Retina (tissue), 1 donor: ENCODE measurements around the gene EFHC1.
"Not testable (repeated sequence)": the region's sequence is repeated elsewhere in the genome, so short reads cannot be mapped to it uniquely, and the experiment has no call there.

Experiments
- DNase-seq: peaks from one replicate; pipeline ENCODE4 v3.0.0-alpha.2; 2016

Gene EFHC1

DNA sequence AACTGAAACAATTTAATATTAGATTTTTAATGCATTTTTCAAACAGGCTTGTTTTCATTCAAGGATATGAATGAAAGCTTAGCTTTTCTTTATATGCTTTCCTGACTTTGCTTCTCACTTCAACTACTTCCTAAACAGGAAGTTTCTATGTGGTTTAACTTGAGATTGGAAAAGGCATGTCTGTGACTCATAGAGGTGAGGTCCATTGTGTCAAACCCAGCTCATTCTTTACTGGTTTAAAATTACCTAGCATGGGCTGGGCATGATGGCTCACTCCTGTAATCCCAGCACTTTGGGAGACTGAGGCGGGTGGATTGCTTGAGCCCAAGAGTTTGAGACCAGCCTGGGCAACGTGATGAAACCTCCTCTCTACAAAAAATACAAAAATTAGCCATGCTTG is 34.4 kb downstream of the EFHC1 start:
- DNase-seq = no peak

DNA sequence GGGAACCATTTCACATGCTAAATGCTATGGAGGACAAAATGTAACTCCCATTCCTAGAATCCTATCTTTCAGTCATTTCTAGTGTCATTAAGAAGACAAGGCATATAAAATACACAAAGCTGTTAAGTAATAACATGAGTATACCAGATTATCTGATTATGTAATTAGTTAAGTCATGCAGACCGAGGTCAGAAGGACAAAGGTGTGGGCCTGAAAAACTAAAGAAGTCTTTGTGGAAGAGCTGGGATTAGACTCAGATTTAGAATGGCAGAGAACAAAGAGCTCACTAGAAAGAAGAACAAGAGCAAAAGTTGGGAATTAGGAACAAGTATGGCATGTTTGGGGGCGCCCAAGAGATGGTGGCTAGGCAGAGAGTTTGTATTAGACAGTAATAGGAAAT is 37.0 kb downstream of the EFHC1 start:
- no peak for DNase-seq

DNA sequence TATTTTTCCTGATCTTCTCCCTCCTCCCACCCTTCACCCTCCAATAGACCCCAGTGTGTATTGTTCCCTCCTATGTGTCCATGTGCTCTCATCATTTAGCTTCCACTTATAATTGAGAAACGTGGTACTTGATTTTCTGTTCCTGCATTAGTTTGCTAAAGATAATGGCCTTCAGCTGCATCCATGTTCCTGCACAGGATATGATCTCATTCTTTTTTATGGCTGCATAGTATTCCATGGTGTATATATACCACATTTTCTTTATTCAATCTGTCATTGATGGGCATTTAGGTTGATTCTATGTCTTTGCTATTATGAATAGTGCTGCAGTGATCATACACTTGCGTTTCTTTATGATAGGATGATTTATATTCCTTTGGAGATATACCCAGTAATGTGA is 41.1 kb downstream of the EFHC1 start:
- DNase-seq = not testable (repeated sequence)

DNA sequence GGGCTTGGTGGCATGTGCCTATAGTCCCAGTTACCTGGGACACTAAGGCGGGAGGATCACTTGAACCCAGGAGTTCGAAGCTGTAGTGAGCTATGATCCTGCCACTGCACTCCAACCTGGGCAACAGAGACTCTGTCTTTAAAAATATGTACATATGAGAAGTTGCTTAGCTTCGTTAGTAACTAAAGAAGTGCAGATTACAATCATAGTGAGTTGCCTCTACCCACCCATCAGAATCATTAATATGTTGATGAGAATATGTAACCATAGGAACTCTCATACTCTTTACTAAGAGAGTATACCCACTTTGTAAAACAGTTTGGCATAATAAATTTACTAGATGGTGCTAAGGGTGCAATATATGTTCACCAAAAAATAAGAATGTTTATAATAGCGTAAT is 54.0 kb downstream of the EFHC1 start:
- no peak for DNase-seq

DNA sequence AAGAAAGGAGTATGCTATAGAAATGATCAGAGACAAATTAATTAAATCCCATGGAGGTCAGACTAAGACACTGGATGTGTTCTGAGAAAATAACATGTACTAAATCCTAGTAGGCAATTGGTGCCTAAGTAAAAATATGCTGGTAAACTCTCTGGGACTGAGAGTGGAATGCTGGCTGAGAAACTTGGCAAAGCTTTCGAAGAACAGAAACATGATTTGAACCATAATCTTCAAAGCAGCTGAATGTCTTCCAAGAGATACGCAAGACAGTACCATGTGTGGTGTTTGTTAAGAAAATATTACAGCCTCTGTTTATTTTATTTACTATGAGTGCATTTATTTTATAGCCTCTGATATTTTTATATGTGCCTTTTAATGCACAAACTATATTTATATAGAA is 55.2 kb downstream of the EFHC1 start:
- DNase-seq = no peak

DNA sequence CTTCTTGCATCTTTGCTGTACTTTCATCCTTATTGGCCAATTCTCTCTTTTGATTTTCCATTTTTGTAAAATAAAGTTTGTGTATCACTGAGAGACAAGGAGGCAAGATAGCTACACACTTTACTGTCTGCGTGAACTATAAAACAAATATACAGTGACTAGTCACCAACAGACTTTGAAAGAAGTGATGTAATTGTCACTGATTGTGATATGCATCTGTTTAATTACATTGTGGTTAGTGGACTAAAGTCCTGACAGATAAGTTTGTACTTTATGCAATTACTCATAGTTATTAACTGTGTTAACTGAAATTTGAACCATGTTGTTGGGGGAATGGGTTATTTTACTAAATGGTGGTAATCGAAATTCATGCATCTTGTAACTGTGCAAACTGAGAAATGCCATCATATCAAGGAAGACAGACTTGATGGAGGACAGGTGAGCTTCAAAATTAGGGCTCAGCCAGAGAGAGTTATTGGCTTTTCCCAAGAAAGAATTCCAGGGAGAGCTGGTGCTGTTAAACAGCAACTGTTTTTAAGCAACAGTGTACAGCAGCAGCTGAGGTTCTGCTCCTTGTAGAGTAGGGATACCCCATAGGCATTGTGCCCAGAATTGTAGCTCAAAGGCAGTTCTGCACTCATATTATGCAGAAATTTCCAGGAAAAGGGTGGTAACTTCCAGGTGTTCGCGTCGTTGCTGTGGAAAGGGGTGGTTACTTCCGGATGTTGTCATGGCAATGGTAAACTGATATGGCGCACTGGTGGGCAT is 62.9 kb downstream of the EFHC1 start:
- no peak for DNase-seq

DNA sequence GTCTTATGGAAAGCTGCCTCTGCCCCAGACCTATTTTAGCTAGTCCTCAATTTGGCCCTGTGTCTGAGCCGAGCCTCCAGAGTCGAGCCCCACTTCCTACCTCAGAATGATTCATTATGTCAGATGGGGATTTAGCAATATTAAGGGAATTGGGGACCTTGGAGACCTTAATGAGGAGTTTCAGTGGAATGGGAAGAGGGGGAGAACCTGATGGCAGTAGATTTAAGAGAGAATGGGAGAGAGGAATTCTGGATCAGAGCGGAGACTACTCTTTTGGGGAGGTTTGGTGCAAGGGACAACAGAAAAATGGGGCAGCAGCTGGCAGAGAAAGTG is 63.5 kb downstream of the EFHC1 start:
- DNase-seq = no peak

DNA sequence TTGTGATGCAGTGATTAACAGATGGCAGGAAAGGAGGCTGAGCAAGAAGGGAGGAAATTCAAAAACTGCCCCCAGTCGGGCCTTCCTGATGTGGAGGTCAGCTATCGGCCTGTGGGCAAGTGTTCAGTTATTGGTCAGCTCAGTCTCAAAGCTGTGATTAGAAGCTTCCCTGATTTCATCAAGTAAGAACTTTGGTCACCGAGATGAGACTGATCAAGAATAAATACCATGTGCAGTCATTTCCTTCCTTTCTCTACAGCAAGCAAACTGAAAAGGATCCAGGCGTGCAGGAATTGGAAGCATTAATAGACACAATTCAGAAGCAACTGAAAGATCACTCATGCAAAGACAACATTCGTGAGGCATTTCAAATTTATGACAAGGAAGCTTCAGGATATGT is 69.7 kb downstream of the EFHC1 start:
- DNase-seq = no peak

DNA sequence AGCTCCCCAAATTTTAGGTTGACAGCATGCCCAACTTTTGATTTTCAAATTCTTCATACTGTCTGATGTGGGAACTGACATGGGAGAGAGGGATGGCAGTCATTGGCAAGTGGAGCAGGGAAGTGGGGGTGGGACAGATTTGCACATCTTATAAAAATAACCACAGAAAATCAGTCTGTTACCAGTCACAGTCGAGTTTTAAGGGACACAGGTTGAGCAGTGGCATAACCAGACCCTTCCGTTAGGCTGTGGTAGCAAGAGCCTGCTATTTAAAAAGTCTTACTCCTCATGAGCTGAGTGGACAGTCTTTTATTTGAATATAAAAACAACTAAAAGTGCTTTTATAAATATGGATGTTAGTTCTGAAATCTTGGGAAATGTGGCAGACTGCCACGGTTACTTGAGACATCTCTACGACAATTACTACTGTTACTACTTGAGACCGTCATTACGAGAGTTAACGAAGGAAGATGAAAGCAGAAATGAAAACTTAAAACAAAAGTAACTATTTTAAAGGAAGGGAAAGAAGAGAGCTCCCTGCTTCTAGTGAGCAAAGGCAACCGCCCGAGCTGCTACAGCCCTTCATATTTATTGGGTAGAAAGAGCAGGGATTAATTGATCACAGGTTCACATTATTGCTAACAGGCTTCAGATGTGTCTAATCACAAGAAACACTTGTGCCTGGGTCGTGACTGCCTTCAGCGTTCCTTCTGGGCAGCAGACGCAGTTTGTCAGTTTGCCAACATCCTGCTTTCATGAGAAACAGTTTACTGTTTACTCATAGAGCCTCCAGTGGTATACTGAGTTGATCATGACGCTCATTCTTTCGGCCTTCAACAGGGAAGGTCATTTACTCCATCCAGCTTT is 71.3 kb downstream of the EFHC1 start:
- no peak for DNase-seq

DNA sequence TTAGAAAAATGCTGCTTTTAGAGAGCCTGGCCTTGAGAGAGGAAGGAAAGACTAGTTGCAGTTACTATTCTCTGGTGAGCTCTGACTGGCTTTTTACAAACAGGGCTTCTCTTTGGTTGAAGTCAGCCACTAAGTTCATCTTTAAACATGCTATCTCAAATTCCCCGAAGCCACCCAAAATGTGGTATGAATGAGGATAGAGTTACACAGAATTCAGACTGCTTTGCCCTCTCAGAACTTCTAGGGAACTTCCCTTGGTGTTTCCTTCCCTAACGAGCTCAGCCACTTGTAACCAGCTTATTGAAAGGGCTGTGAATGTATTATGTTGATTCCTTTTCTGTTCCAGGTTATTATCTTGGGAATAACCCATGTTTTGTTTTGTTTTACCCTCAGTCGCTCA is 73.5 kb downstream of the EFHC1 start:
- DNase-seq = no peak

DNA sequence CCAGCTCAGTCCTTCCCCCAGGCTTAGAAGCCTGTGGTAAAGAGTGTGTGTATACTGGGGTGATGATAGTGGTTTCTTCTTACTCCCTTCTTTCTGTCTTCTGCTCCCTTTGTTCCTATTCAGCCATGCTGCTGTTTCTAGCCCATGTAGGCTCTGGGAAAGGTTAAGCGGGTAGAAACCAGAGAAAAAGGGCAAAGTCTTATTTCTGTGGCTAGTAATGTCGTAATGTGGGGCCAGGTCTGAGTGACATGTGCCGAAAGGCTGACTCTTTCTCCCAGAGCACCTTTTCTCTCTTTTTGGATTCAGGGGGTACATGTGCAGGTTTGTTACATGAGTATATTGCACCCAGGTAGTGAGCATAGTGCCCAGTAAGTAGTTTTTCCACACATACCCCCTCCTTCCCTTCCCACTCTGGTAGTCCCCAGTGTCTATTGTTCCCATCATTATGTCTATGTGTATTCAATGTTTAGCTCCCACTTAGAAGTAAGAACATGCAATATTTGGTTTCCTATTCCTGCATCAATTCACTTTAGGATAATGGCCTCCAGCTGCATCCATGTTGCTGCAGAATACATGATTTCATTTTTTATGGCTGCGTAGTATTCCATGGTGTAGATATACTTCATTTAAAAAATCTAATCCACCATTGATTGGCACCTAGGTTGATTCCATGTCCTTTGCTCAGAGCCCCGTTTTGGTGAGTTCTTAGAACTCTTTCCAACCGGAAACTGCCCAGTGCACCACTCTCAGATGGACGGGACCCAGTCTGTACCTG is 74.3 kb downstream of the EFHC1 start:
- no peak for DNase-seq

DNA sequence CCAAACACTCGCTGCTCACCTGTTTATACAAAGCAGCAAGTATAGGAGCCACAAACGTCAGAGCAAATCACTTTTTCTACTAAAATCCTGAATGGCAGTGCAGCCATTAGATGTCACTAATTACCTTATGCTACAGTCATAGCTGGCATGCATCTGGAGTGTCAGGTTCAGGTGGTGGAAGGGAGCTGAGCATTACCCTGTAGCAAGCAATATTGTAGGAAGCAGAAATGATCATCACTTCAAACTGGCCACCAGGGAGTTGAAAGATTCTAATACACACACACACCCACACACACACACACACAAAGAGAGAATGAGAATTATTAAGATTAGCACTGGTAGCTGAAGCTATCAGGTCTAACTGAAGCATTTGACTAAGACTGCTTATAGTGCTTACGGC is 75.8 kb downstream of the EFHC1 start:
- no peak for DNase-seq

DNA sequence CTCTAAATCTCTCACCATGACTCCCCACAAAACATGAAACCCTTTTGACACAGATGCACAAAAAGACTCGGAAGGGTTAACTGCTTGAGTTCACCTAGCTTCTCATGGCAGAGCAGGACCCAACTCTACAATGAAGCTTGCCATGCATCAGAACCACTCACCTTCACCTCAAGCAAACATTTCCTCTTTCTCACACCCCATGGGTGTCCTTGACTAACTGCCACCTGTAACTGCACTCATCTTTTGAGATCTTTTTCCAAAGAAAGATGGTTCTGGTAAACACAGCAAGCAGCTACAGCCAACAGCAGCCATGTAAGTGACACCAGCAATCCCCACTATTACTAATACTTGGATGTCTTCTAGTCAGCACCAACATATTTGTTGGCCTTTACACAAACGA is 76.5 kb downstream of the EFHC1 start:
- no peak for DNase-seq

DNA sequence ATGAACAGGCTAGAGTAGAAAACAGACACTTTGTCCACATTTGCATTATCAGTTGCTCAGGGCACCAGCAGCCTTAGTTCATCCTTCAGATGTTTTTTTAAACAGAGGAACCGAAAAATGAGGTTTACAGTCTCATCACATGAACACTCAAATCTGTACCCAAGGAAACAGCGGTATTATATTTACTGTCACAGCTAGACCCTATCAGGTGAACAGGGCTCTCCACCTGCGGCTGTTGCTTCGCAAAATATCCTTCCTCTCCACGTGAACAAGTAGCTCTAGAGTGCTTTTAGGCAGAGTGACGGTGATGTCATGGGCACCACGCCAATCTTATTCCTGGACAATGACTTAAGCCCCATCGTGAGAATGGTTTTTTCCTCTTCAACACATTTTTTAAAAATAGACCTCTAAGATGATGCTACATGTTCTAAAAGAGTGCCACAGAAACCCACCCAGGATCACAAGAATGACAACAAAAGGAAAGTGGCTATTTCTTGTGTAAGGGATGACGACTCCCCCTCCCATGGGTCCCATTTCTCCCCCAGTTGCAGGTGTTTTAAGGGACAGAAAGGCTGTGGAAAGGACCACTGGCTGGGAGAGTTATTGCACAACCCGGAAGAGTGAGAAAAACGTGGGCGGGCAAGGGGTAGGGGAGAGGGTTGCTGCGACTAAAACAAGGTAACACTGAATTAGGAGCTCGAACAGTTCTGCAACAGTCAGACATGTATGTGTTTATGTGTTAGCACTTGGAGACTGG is 77.7 kb downstream of the EFHC1 start:
- no peak for DNase-seq

DNA sequence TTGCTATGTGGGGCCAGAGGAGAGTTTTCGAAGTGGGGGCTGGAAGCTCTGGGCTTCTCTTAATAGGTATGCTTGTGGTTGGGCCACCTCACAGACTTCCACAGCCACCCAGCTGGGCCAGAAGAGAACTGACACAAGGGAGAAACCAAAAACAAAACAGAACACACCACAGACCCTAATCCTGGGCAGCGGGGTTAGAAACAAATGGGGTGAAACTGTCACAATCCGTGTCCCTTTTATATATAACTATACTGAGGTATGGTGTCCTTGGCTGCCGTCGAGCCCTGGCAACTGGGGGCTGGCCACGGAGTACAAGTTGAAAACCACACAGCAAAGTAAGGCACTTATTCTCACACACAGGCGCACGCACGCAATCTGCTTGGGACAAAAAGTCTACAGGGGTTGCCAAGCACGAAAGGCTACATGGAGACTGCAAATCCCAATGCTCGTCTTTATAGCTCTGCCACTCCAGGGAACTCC is 78.4 kb downstream of the EFHC1 start:
- no peak for DNase-seq

DNA sequence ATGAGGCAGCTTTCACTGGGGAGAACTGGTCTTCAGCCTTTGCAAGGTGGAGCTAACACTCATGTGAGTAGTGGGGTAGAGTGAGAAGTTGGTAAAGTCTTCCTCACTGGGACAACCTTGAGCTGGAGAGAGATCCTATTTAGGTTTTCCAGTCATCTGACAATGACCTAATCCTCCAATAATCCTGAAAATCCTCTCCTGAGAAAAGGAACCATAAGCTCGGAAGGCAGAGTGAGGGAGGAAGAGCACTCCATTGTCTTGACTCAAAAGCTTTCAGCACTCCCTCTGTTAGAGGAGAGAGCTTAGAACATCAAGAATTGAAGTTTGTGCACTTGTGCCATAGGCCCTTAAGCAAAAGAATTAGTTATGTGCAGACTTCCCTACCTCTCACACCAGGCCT is 78.9 kb downstream of the EFHC1 start:
- no peak for DNase-seq

DNA sequence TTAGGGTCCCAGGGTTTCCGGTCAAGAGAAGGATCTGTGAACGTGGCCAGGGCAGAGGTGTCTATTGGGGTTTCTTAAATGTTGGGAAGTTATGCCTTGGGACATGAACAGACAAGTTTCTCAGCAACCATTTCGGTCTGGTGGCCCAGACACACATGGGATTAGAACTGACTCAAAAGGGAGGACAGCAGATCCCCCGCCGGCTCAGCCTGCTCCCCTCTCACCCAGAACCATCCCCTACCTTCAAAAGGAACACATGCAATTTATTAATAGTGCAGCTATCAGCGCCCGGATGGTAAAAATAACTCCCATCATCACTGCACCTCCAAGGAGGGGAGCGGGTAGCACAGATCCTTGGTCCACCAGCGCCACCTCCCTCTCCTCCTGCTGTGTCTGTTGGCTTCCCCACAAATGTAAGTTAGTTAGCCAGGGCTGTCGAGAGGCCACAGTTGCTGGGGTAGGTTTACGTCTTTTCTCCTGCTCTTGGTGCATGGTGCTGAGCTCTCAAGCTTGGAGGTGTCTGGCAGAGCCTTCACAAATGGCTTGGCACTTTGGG is 79.6 kb downstream of the EFHC1 start:
- DNase-seq = no peak

DNA sequence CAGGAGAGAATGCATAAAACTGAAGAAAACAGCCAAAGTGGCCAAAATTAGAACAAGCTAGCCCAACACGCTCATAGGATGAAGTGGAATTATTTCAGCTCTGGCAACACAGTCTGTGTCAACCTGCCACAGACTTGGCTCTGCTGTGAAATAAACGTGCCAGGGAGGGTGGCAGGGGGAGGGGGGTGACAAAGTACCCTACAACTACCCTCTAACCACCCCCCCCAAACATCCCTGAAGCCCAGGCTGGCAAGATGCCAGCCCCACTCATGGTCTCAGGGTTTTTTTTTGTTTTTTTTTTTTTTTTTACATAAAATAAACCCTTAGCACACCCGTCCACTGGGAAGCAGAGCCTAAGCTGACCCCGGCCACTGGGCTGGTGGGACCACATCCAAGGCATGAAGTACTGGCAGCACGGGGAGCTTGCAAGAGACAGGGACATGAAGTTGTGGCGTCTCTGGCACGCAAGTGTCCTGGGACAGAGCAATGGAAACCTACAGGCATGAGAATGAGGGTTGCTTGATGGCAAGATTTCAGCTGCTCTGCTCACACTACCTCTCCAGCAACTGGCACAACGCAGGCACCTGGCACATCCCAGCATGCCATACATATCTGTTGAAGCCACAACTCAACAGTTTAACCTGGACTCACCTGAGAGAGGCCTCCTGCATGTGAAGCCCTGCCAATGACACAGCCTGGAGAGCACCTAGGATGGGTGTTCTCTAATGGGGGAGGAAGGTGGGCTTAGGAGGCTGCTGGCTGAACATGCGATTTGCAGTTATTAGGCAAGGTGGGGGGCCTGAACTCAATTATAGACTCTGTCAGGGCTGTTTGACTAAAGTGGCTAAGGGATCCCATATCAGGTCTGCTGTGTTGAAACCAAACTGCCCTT is 80.3 kb downstream of the EFHC1 start:
- no peak for DNase-seq

DNA sequence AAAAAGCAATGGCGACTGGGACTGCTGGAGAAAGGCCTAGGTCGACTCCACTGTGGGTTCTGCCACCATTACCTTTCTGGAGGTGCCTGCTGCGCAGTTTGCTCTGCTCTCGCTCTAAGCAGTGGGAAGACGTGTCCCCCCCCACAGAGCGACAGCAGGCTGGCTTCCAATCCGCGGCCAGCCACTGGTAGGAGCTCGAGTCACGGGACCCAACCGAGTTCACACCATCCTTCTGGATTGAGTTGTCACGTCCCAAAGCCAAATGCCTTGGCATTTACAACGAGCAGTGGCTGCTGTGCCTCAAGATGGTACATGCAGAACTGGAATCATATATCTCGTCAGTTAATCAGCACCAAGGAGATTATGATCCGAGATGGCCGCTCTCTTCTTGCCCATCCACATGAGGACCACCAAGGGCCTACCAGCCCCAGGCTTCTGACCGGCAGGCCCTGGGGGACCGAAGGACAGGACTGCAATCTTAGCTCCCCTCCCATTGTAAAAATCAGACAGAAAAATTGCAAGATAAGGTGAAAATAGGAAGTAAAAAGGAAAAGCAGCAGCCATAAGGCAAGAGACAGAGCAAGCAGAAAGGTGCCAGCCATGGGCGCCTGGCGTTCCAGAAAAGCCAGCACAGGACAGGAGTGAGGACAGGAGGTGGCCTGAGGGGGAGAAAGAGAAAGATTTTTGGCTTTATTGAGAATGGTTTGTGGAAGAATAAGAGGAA is 82.3 kb downstream of the EFHC1 start:
- no peak for DNase-seq

DNA sequence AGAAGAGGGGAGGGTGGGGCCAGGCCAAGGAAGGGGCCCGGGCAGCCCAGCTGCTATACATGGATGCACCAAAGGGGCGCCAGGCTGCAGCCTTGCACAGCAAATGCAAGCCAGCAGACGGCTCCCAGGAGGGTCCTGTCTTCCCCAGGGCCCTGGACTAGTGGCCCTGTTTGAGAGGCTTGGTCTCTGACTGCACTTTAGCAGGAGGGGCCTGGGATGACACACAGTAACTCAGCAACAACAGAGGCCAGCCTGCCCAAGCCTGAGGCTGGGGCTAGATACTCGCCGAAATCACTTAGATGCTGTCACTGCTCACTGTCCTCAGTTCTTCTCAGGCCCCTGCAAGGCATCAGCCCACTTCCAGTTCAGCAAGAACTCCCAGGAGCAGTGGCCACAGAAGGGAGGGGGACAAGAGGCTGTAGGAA is 83.2 kb downstream of the EFHC1 start:
- no peak for DNase-seq
